SH-SY5Y (cell line): ENCODE measurements around the gene KCND2.

Experiments used
- GATA2 ChIP-seq: IDR thresholded peaks from 2 replicates; pipeline ENCODE4 v1.6.1; 2011; ENCODE audit warnings: mild to moderate bottlenecking, low read depth, low read length
- GATA3 ChIP-seq: IDR thresholded peaks from 2 replicates; pipeline ENCODE4 v1.6.1; 2011; ENCODE audit warnings: low read depth, mild to moderate bottlenecking, low read length, moderate library complexity

- no peak for TF ChIP-seq GATA3
- no peak for TF ChIP-seq GATA2
Observed at GRCh38 chr7:120709972-120710320, 437.0 kb downstream of the KCND2 start.
